ENCODE data around the gene MROH8.

Gene MROH8

DNA sequence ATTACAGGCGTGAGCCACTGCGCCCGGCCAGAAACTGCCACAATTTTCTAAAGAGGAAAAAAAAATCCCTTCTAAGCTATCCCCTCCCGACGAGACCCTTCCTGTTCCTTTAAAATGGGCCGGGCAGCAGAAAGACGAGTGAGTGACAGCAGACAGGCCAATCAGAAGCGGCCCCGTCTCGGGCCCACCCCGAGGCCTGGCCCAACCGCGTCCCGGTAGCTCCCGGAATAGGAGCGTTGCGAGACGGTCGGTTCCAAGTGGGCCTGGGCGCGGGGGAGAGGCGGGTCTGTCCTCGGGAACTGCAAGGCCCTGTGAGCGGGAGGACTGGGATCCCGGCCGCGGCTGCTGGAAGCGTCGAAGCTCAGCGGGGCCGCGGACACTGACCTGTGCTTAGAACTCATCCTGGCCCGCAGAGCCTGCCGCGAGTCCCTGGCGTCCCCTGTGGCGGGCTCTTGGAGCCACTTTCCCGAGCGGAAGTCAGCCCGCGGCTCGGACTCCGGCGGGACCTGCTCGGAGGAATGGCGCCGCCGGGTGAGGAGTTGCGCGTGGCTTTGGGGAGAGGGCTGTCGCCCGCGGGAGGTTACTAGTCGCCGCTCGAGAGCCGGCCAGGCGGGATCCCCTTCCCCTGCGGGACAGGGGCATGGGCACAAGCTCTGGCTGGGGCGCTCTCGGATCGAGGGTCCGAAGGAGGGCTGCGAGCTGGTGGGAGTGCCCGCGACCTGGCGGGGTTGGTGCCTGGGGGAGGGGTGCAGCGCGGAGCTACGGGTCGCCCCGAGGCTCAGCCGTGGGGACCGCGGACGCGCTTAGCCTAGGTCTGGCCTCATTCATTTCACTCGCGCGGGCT, at the start of gene MROH8, which contains the start of gene RPN2:
Gene MROH8 (minus strand): TSS at position 710 of the 844 bp plus-strand sequence.
Gene RPN2 (plus strand): TSS at position 492 of the 844 bp plus-strand sequence. CDS start 27 bp downstream, at position 519.
- H3K4me3 ChIP-seq (ENCODE audit: low read depth, low read length) = peak within 1 kb of the TSS; percentile 95

DNA sequence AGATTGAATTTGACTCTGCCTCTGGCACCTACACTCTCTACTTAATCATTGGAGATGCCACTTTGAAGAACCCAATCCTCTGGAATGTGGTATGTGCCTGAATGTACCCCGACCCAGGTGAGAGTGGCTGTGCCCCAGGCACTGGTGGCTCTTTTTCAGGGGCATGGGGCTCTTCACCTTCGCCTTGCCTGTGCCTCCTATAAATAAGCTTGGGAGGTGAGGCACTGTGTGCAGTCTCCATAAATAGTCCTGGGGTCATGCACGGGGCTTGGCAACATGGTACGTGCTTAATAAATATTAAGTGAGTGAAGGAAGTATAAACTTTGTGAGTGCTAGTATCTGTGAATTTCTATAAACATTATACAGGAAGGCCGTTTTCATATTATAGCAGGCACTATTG, 49.3 kb upstream of the MROH8 start:
- no peak overlapping the region for H3K4me3 ChIP-seq (ENCODE audit: low read depth, low read length)

DNA sequence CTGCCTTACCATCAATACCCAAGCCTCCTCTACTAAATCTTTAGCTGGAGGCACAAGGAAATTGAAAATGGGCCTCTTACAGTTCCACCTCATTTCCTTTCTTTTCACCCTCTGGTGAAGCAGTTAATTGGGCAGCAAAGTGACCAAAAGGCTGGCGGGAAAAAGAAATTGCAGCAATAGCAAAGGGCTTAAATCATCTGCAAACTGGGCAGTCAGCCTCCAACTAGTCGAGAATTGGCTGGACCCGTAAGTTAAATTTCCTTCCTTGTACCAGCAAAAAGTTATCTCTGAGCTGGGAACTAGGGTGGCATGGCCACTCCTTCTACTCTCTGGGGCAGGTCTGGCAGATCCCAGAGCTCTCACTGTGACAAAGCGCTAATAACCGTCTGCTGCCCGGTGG, 48.7 kb upstream of the MROH8 start:
- H3K4me3 ChIP-seq (ENCODE audit: low read depth, low read length) = no peak overlapping the region

DNA sequence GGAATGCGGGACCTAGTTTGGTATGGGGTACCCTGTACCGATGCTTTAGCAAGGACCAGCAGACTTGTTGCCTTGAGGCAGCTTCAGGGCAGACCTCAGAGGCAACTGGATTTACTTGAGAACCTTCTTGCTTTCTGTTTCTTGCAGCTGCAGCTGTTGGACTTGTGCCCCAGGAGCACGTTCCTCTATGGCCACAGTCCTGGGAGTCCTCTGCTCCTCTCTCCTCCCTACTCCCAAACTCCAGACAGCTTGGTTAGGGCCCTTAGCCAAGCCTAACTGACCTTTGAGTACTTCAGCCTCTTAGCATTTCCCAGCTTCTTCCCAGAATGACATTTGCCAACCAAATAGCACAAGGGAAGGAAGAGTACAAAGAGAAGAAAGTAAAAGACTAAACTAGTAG, 47.5 kb upstream of the MROH8 start:
- H3K4me3 ChIP-seq (ENCODE audit: low read depth, low read length) = no peak overlapping the region

DNA sequence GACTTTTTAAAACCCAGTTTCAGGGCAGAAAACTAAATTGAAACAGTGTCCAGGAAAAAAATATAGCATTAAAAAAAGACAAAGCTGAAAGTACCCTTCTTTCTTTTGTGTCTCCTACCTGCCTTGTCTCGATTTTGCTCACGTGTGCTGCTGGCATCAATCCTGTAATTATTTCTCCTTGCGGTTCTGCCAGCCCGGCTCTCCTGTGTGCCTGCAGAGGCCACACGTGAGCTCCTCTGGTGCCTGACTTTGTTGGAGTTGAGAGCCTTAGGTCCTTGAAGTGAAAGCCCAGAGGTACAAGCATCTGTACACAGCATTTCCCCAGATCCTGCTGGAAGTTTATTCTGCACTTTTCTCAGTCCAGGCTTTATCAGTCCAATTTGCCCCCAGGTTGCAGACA, 45.8 kb upstream of the MROH8 start:
- H3K4me3 ChIP-seq (ENCODE audit: low read depth, low read length) = no peak overlapping the region

DNA sequence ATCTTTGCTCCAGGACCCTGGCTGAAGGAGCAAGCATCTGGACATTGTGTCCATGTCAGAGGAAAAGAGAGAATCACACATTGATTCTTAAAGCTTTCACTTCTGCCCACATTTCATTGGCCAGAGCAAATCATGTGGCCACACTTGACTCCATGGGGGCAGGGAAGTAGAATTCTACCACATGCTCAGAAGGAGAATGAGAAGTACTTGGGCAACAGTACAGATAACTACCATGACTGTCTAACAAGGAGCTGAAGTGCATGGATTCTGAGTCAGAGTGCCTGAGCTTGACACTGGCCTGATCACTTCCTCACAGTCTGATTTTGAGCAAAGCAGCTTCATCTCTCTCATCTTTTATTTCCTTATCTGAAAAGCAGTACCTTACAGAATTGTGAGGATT, 43.7 kb upstream of the MROH8 start:
- no peak overlapping the region for H3K4me3 ChIP-seq (ENCODE audit: low read depth, low read length)

DNA sequence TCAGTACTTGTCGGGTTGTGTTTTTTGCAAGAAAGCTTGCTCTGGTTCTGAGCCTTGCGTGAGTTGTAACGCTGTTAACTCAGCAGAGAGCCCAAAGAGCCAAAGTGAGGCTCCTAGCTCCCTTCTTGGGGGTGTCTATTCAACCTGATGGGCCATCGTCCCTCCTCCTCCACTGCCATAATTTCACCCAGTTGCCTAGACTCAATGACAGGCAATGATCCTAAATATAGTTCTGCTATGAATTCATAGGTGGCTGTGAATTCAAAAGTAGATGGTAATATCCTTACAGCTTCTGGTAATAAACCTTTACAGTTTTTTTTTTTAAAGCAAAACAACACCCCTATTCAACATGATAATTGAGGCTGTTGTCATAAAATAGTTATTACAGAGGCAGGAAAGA, 42.7 kb upstream of the MROH8 start:
- H3K4me3 ChIP-seq (ENCODE audit: low read depth, low read length) = no peak overlapping the region

DNA sequence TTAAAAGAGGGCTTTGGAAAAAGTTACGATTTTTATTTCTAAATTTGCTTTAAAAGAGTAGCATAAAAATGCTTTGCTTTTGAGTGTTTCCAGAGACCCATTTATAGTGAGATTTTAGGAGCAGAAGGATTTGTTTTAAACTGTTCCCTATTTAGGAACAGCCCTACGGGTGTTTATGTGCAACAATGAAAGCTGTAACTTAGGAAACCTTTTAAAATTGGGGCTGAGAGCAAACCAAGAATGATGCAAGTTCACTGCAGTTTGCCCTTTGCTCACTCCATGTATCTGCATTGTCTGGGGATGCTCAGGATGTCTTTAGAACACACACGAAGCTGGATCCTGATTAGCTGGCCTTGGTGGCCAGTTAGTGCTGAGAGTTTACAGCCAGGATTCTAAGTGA, 41.4 kb upstream of the MROH8 start:
- H3K4me3 ChIP-seq (ENCODE audit: low read depth, low read length) = no peak overlapping the region

DNA sequence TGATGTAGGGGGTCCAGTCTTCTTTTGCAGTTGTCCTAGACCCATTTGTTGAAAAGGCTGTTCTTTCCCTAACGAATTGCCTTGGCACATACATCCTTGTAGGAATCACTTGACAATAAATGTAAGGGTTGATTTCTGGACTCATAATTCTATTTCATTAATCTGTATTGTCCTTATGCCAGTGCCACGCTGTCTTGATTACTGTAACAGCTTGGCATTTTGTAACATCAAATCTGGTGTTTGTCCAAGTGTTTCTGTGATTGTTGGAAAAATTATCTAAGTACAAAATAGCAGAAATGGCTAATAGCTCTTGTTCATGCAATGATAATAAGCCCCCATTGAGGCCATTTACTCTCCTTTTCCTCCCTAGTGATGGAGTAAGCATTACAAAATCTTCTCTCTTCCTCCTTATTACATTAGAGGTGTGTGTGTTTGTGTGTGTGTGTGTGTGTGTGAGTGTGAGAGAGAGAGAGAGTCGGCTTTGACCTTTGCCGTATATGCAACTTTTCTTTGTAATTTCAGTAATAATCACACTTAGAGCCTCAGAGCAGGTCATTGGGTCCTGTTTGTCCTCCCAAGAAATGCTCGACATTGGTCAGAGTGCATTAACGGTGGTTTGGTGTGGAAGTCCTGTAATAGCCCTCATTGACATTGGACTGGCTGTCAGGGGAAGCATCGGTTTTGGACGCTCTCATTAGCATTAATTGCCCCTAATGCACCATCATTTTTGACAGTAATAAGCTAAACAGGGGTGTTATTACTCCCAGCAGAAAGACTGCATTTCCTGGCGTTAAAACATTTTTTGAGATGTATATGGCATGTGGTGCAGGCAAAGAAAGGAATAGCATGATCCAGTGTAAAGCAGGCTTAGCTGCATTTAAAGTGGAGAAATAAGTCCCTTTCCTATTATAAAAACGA, 40.7 kb upstream of the MROH8 start:
- H3K4me3 ChIP-seq (ENCODE audit: low read depth, low read length) = no peak overlapping the region

DNA sequence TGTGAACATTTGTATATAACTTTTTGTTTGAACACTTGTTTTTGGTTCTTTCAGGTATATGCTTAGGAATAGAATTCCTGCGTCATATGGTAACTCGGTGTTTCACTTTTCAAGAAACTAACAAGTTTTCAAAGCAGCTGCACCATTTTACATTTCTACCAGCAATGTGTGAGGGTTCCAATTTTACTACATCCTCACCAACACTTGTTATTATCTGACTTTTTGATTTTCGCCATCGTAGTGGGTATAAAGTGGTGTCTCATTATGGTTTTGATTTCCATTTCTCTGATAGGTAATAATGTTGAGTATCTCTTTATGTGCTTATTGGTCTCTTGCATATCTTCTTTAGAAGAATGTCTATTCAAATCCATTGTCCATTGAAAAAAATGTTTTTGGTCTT, 39.6 kb upstream of the MROH8 start:
- no peak overlapping the region for H3K4me3 ChIP-seq (ENCODE audit: low read depth, low read length)

DNA sequence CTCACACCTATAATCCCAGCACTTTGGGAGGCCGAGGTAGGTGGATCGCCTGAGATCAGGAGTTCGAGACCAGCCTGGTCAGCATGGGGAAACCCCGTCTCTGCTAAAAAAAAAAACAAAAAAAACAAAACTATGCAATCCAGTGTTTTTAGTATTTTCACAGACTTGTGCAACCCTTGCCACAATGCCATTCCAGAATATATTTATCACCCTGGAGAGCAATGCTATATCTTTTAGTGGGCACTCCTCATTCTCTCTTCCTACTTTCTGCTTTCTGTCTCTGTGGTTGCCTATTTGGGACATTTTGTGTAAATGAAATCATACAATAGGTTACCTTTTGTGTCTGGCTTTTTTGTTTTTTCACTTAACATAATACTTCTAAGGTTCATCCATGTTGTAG, 39.1 kb upstream of the MROH8 start:
- H3K4me3 ChIP-seq (ENCODE audit: low read depth, low read length) = no peak overlapping the region

DNA sequence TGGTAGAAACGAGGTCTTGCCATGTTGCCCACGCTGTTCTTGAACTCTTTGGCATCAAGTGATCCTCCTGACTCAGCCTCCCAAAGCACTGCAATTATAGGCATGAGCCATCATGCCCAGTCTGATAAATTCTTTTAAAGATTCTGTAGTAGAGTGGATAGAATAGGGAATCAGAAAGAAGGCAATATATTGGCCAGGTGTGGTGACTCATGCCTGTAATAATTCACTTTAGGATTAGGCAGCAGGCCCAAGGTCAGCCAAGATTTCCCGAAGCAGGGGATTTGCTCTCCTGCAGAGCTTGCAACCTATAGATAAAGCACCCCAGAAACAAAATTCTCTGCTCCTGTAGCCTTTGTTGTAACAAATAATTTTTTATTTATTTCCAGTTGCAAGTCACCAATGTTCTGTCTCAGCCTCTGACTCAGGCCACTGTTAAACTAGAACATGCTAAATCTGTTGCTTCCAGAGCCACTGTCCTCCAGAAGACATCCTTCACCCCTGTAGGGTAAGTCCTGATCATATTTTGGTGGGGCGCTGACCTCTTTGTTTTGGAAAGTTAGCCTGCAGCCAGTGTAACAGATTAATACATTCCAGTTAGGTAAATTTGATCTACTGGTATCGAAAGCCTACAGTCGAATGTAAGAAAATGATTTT, 30.4 kb upstream of the MROH8 start:
- no peak overlapping the region for H3K4me3 ChIP-seq (ENCODE audit: low read depth, low read length)

DNA sequence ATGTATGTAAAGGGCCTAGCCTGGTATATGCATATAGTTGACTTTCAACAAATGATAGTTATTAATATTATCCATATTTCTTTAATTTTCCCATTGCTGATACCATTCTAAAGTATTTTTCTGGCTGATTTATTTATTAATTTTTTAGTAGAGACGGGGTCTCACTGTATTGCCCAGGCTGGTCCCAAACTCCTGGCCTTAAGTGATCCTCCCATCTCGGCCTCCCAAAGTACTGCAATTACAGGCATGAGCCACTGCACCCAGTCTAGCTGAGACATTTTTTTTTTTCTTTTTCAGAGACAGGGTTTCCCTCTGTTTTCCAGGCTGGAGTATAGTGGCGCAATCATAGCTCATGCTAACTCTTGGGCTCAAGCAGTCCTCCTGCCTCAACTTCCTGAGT, 29.8 kb upstream of the MROH8 start:
- H3K4me3 ChIP-seq (ENCODE audit: low read depth, low read length) = no peak overlapping the region

DNA sequence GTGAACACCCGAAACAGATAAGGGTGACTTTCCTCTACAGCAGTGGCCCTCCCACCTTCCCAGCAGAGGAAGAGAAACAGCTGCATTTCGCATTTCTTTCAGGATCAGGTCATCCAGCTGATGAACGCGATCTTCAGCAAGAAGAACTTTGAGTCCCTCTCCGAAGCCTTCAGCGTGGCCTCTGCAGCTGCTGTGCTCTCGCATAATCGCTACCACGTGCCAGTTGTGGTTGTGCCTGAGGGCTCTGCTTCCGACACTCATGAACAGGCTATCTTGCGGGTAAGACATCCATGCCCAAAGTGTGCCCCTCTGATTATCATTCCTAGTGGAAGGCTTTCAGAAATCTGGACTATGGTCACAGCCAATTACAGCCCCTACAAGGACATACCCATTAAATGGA, 27.8 kb upstream of the MROH8 start:
- no peak overlapping the region for H3K4me3 ChIP-seq (ENCODE audit: low read depth, low read length)

DNA sequence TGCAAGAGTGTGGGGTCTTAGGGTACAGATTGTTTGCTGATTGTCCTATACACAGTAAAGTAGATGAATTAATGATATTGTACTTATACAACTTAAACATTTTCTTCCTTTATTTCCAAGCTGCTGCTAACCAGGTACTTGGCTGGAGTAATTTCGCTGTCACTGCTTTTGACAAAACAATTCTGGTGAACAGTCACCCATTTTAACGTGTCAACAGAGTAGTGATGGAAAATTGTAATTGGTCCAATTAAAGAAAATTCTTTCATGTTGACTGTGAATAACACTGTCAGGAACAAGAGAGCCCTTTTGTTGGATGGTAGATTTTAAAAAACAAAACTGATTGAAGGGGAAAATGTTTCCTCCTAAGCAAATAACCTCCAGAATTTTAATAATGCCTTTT, 26.4 kb upstream of the MROH8 start:
- no peak overlapping the region for H3K4me3 ChIP-seq (ENCODE audit: low read depth, low read length)

DNA sequence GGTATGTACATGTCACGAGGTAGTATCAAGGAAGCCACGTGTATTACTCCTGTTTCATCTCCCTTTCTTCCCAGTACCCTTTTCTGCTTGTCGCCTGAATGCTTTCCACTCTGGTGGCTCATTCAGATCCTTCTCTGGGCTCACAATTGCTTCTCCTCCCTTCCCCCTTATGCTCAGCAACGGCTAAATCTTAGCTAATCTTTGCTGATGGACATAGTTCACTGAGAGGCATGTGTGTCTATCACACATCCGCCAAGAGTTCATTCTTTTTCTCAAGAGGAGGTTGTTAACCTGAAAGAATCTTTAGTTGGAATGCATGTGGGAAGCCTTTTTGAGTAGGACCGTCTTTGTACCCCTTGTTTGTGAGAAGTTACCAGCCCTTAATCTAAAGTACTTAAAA, 25.8 kb upstream of the MROH8 start:
- H3K4me3 ChIP-seq (ENCODE audit: low read depth, low read length) = no peak overlapping the region

DNA sequence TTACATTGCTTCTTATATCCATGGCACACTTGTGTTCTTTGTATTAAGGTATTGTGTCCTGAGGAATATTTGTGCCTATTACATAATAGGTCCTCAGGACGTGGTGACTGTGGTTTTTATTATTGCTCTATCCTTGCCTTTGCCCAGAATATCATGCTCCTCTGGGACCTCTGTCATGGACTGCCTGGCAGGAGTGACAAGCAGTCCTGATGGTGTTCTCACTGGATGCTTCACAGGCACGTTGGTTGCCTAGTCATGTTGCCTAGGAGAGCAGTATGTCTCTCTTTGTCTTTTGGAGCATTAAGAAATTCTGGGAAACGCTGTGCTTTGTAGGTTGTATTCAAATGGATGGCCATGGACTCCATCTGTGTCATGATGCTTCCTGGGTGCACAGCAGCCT, 24.7 kb upstream of the MROH8 start:
- H3K4me3 ChIP-seq (ENCODE audit: low read depth, low read length) = no peak overlapping the region

DNA sequence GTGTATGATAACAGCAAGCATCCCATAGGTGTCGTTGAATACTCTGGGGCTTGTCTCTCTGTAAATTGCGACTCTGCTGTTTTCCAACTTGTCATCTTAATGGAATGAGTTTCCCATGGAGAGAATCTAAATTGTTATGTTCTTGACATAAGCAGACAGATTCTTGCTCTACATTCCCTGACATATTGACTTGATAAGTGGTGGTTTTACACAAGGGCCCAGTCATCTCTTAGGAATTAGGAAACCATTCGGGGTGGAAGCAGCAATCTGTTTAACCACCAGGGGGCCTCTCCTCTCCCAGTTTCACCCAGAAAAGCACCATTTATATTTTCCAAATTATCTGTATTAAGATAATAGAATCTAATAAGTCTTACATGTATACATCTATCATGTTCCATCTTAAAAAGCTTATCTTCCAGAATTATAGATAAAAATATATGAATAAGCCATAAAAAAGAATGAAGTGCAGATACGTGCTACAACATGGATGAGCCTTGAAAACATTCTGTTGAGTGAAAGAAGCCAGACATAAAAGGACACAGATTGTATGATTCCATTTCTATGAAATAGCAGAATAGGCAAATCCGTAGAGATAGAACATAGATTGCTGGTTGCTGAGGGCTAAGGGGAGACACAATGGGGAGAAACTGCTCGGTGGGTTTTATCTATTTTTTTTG, 23.1 kb upstream of the MROH8 start:
- no peak overlapping the region for H3K4me3 ChIP-seq (ENCODE audit: low read depth, low read length)

DNA sequence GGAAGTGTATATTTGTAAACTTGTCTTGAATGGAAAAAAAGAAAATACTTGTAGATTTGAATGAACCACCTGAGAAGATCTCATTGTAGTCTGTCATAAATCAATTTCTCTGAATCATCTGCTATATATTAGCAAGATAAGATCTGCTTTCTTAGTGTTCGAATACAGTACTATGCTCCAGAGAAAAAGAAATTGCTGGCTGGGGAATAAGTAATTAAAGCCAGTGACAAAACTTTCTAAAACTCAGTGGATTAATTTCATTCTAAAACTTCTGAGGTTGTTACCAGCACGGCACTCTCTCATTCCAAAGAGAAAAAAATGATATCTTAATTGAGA, 22.4 kb upstream of the MROH8 start:
- no peak overlapping the region for H3K4me3 ChIP-seq (ENCODE audit: low read depth, low read length)

DNA sequence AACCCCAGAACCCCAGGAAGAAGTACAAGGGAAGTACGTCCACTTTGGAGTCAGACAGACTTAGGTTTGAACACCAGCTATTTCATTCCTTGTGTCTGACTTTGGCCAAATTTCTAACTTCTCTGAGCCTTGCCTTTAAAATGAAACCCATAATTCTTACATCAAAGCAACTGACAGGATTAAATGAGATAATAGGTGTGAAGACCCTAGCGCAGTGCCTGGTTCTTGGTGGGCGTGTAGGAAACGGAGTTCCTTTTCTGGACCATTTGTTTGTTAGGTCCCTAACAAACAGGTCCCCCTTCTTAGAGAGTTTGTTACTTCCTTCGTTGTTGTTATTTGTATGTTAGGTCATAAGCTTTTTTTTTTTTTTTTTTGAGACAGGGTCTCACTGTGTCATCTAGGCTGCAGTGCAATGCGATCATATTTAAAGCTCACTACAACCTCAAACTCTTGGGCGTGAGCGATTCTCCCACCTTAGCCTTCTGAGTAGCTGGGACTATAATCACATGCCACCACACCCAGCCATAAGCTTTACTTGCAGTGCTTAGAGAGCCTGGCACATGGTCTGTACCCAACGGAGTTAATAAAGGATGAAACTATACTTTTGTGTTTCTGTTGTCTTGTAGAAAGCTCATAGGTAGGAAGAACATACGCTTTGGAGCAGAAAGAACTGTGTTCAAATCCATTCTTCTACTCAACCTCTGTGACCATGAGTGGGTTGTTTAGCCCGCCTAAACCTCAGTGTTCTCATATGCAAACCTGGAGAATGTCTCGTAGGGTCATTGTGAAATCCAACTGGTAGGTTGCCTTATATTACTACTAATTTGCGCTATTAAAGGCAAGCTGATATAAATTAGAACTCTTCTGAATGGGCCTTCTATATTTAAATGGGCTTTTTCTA, 21.8 kb upstream of the MROH8 start:
- H3K4me3 ChIP-seq (ENCODE audit: low read depth, low read length) = no peak overlapping the region

Data from iPS-11a (cell line).